Activated T-helper 1 cell treated with anti-CD3 and anti-CD28 coated beads, Interleukin-2, amount 50 U/mL, for 16 hours (primary cell): ENCODE measurements around the gene FBLN2.

Experiments used
- DNase-seq, 2 donors: peaks; one replicate each; pipeline ENCODE4 v3.0.0-alpha.2; 2020; ENCODE audit warnings: low read depth in 1 of 2, low spot score in 1 of 2

Gene FBLN2

DNA sequence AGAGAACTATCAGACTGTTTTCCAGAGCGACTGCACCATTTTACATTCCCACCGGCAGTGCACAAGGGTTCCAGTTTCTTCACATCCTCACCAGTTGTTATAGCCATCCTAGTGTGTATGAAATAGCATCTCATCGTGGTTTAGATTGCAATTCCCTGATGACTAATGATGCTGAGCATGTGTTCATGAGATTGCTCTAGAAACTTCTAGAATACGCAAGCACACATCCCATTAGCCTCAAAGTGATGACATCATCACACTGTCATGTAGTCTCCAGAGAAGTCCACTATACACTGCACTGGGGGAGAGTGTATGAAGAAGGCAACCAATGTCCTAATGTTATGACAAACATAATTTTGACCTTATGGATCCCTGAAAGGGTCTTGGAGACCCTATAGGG lies 30.1 kb downstream of the FBLN2 start:
- no peak for DNase-seq

DNA sequence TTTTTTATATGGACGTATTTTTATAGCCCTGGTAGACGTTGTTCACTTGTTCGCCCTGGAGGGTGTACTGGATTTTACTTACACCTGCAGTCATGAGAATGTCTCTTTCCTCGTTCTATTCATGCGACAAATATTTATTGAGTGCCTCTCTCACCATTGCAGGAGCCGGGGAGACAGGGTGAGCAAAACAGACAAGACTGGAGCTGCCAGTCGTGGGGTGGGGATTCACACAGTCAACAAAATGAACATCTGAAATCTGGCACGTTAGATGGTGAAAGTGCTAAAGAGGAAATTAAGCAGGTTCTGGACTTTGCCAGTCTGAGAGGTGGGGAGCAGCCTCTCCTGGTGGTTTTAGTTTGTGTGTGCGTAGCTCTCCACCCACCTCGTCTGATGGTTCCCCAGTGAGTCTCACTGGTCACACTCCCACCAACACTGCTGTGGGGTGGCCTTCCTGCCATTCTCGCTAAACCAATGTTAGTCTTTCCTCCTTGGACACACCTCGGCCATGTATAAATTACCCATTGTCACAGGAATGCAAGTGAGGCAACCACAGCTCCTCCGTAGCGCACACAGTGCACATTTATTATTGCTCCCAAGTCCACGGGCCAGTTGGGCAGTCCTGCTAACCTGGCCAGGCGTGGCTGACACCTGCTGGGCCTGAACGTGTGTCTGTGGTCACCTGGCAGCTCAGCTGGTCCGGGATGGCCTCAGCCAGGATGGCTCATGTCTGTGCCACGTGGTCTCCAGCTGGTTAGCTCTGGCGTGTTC lies 31.5 kb downstream of the FBLN2 start:
- DNase-seq = no peak

- no peak for DNase-seq
These were observed 32.8 kb downstream of the FBLN2 start for GRCh38 chr3:13581485-13582365.

GRCh38 chr3:13582366-13583250 lies 33.7 kb downstream of the FBLN2 start:
- DNase-seq = no peak

DNA sequence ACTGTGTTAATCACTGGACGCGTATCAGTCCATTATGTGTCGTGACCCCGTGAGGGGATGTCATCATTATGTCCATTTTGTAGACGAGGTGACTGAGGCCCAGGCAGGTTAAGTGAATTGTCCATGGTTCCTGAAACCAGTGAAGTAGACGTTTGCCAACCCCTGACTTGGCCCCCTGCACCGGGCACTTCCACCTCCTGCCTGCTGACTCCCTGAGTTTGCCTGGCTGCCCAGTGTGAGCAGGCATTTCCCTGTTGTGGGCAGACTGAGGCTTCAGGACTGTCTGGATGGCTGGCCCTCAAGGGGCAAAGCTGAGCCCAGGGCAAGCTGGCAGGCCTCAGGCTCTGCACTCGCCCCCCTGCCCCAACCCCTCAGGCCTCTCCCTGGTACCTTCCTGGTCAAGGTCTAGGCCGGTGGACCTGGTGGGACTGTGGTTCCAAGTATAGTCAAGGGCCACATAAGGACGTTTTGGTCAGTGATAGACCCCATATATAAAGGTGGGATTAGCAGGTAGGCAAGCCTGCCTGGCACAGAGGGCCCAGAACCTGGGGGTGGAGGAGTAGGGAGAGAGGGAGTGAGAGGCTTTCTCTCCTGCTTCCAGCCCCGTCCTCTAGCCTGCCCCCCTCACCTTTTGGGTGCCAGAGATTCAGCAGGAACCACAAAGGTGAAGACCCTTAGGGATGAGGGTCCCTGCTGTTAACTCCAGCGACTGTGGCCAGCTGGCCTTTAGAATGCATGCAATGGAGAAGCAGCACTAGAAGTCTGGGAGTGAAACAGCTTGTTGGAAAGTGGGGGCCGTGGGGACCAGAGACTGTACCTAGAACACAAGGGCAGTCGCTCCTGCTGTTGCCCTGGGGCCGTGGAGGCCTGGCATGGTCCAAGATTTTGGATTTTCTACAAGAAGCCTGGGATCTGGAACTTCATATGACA lies 34.6 kb downstream of the FBLN2 start:
- no peak for DNase-seq

DNA sequence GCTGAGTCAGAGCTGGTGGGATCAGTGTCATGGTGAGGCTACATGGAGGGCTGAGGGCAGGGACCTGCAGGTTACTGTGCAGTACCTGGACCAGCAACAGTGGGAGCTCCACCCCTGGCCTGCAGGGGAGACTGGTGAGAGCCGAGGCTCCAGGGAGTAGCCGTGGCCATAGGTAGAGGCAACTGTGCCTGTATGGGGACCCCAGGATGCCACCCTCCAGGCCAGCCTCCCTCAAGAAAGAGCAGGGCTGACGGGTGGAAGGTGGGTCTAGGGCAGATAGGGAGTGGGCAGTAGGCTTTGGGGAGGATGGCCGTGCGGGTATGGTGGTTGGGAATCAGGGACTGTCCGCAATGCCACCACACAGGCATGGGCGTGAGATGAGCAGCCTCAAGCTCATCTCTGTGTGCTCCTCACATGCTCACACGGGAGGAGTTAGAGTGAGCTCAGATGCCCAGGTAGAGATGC lies 35.5 kb downstream of the FBLN2 start:
- DNase-seq = no peak

GRCh38 chr3:13584901-13585300 lies 36.0 kb downstream of the FBLN2 start:
- no peak for DNase-seq

DNA sequence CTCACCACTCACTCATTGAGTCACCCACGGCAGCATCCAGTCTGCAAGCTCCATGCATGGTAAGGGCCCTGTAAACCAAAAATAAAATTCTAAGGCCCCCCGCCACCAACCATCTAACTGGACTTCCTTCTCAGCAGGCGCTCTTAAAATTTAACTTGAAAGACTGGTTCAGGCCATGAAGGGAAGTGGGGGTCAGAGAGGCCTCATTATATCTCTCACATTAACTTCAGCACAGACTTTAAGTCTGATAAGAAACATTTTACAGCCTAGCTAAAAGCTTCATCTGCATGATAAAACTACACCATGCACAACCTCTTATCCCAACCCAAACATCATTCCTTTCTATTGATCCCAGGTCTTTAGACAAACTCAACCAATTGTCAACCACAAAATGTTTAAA lies 38.5 kb downstream of the FBLN2 start:
- no peak for DNase-seq

DNA sequence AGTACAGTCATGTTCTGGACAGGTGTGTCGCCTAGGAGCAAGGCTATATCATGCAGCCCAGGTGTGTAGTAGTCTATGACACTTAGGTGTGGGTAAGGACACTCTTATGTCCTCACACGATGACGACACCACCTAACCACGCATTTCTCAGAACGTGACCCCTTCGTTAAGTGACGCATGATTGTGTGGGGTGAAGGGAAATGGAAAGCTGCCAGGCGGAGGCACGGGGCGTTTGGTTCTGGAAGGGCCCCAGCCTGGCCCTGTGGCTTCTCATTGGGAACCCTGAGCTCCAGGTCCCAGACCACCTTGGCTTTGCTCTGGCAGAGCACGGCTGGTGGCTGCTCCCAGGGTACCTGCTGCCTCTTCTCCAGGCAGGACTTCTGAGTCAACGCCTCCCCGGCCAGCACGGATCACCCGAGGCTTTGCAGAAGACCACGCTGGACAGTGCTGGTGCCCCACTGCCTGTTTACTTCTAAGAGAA lies 39.3 kb downstream of the FBLN2 start:
- DNase-seq = no peak

DNA sequence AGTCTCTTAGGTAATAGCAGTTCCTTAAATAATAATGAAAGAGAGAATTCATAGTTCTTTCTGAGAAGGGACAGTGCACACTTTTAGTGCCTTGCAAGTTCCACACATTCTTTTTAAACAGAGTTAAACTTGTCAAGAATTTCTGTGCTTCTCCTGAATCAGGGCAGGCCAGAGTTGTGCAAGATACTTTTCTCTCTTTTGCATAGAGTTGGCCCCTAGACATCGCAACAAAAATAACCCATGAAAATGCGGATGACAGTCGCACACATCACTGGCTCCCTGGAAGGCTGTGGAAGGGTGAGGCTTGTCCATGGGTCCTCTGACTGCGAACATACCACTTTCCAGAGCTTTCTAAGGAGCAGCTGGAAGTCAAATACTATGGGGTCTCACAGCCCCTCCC lies 40.1 kb downstream of the FBLN2 start:
- no peak for DNase-seq

GRCh38 chr3:13590841-13591520 lies 42.1 kb downstream of the FBLN2 start:
- no peak for DNase-seq

DNA sequence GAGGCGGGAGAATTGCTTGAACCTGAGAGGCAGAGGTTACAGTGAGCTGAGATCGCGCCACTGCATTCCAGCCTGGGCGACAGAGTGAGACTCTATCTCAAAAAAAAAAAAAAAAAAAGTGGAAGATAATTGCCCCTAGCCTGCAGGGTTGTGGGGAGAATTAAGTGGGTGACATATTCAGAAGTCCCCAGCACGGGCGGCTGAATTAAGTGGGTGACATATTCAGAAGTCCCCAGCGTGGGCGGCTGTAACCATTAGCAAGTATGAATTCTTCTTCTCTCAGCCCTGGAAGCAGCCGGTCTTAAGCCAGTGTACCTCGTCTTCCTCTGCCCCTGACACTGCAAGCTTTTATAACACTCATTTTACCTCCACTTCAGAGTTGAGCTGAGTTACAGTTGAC lies 44.7 kb downstream of the FBLN2 start:
- DNase-seq = no peak

- no peak for DNase-seq
These were observed 45.2 kb downstream of the FBLN2 start for GRCh38 chr3:13594146-13594545.

DNA sequence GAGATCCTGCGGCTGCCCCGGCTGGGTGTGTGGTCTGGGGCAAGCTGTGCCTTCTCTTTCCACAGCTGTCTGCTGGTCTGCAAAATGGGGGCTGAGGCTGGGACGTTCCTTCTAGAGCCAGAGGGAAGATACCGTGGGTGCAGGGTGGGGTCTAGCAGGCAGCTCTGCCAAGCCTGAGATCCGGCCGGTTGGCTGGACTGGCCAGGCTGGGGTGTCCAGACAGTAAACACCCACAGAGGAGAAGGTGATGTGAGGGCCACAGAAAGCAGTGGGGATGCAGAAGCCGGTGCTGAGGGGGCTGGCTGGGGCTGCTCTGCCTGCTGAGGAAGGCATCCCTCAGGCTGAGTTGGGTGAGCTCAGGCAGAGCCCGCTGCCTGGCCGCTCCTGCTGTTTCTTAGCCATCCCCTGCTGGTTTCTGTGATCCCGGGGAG lies 46.1 kb downstream of the FBLN2 start:
- DNase-seq = no peak

DNA sequence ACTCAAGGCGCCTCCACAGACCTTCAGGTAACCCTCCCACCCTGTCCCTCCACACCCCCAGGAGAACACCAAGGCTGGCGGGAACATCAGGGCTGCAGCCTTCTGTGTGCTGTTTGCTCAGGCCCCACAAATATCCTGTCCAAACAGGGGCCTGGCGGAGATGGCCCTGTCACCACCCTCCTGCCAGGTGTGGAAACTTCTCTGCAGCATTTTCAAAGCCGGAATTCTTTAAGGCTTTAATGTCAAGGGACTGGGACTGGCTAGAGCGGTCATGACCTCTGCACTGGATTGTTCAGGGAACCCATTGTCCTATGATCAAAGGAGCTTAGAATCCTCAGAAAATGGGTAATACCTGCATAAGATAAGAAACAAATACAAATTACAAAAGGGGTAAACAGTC lies 46.6 kb downstream of the FBLN2 start:
- no peak for DNase-seq

DNA sequence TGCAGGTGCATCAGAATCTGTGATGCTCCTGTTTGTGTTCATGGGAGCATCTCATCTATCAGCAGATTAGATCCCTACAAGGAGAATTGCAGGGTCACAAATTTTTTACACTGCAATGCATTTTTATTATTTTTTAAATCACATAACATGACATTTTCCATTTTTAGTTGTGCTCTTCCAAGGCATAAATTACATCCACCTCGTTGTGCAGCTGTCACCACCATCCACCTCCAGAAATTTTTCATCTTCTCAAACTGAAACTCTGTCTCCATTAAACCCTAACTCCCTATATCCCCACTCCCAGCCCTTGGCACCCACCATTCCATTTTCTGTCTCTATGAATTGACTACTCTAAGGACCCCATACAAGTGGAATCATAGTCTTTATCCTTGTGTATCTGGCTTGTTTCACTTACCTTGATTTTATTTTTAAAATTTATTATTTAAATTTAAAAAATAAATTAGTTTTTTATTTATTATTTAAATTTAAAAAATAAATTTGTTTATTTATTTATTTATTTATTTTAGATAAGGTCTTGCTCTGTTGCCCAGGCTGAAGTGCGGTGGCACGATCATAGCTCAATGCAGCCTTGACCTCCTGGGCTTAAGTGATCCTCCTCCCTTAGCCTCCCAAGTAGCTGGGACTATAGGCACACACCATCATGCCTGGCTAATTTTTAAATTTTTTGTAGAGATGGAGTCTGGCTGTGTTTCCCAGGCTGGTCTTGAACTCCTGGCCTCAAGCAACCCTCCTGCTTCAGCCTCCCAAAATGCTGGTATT lies 47.7 kb downstream of the FBLN2 start:
- no peak for DNase-seq

GRCh38 chr3:13597661-13598060 lies 48.7 kb downstream of the FBLN2 start:
- no peak for DNase-seq

- no peak for DNase-seq
These were observed 49.3 kb downstream of the FBLN2 start for GRCh38 chr3:13598201-13598600.
